HUES48 (cell line): ENCODE data around the gene ONECUT3.

Source experiments
- H3K27ac ChIP-seq: one replicate; pipeline ENCODE4 v1.7.0; 2013; ENCODE audit warnings: low read depth, low read length, inconsistent platforms
- H3K27me3 ChIP-seq: 2 replicates; pipeline ENCODE4 v1.6.1; 2013; ENCODE audit warnings: mild to moderate bottlenecking, low read length; ENCODE audit not compliant: control insufficient read depth, insufficient read depth
- H3K36me3 ChIP-seq: 2 replicates; pipeline ENCODE4 v1.6.1; 2013; ENCODE audit warnings: low read length; ENCODE audit not compliant: control insufficient read depth, insufficient read depth
- H3K4me1 ChIP-seq: 2 replicates; pipeline ENCODE4 v1.6.1; 2013; ENCODE audit warnings: mild to moderate bottlenecking, low read length; ENCODE audit not compliant: control insufficient read depth, insufficient read depth
- H3K4me3 ChIP-seq: 2 replicates; pipeline ENCODE4 v1.5.1; 2013; ENCODE audit warnings: mild to moderate bottlenecking, low read depth, low read length
- H3K9ac ChIP-seq: 2 replicates; pipeline ENCODE4 v1.6.1; 2013; ENCODE audit warnings: mild to moderate bottlenecking, low read depth, low read length, moderate library complexity
- H3K9me3 ChIP-seq: 2 replicates; pipeline ENCODE4 v1.6.1; 2013; ENCODE audit warnings: low read length; ENCODE audit not compliant: control insufficient read depth, insufficient read depth

ONECUT3 gene

GRCh38 chr19:1750343-1751021 is 2.8 kb upstream of the ONECUT3 start:
- Histone ChIP-seq H3K27me3 (peaks cover 95% of the 10 kb centered on the region), H3K9ac (no peak overlapping the region), H3K36me3 (no peaks in the 10 kb centered on the region), H3K27ac (no peak overlapping the region), H3K9me3 (no peaks in the 10 kb centered on the region), H3K4me1 (peaks cover 25% of the 10 kb centered on the region), H3K4me3 (no peak overlapping the region)

- Histone ChIP-seq H3K9me3 (no peaks in the 10 kb centered on the region), H3K9ac (no peak overlapping the region), H3K4me1 (peaks cover 28% of the 10 kb centered on the region), H3K27ac (no peak overlapping the region), H3K36me3 (no peaks in the 10 kb centered on the region), H3K4me3 (no peak overlapping the region), H3K27me3 (peaks cover 98% of the 10 kb centered on the region)
Measured at GRCh38 chr19:1751367-1752008, 1.8 kb upstream of the ONECUT3 start.

GRCh38 chr19:1752009-1752756 is 1.1 kb upstream of the ONECUT3 start:
- Histone ChIP-seq H3K4me3 (no peak overlapping the region), H3K36me3 (no peaks in the 10 kb centered on the region), H3K9ac (no peak overlapping the region), H3K4me1 (peaks cover 22% of the 10 kb centered on the region), H3K9me3 (no peaks in the 10 kb centered on the region), H3K27me3 (peaks cover 98% of the 10 kb centered on the region), H3K27ac (no peak overlapping the region)

- Histone ChIP-seq H3K9ac (no peak overlapping the region), H3K4me1 (peaks cover 6% of the 10 kb centered on the region), H3K27ac (no peak overlapping the region), H3K27me3 (peaks cover 98% of the 10 kb centered on the region), H3K36me3 (no peaks in the 10 kb centered on the region), H3K9me3 (no peaks in the 10 kb centered on the region), H3K4me3 (no peak overlapping the region)
Measured at GRCh38 chr19:1754018-1754635, 821 bp downstream of the ONECUT3 start.

GRCh38 chr19:1754636-1755466 is 1.5 kb downstream of the ONECUT3 start:
- no peak overlapping the region for H3K9ac ChIP-seq

GRCh38 chr19:1755467-1756171 is 2.3 kb downstream of the ONECUT3 start:
- H3K4me1 ChIP-seq = peaks cover 6% of the 10 kb centered on the region
- no peaks in the 10 kb centered on the region; the same call in 1 of the 2 replicates for H3K9me3 ChIP-seq
- no peak overlapping the region; the same call in 1 of the 2 replicates for H3K4me3 ChIP-seq
- H3K9ac ChIP-seq = no peak overlapping the region
- peaks cover 98% of the 10 kb centered on the region for H3K27me3 ChIP-seq
- H3K27ac ChIP-seq = no peak overlapping the region
- no peaks in the 10 kb centered on the region for H3K36me3 ChIP-seq

More at GRCh38 chr19:1754636-1755466, 1.5 kb downstream of the ONECUT3 start:
- H3K9me3 ChIP-seq = no peaks in the 10 kb centered on the region
- no peaks in the 10 kb centered on the region for H3K36me3 ChIP-seq
- H3K4me1 ChIP-seq = peaks cover 6% of the 10 kb centered on the region
- peaks cover 98% of the 10 kb centered on the region for H3K27me3 ChIP-seq
- no peak overlapping the region for H3K27ac ChIP-seq
- no peak overlapping the region; the same call in 1 of the 2 replicates for H3K4me3 ChIP-seq

GRCh38 chr19:1756264-1756663 is 3.0 kb downstream of the ONECUT3 start:
- Histone ChIP-seq H3K4me3 (no peak overlapping the region), H3K27ac (no peak overlapping the region), H3K9ac (no peak overlapping the region), H3K36me3 (no peaks in the 10 kb centered on the region), H3K9me3 (no peaks in the 10 kb centered on the region; the same call in 1 of the 2 replicates), H3K4me1 (peaks cover 6% of the 10 kb centered on the region), H3K27me3 (peaks cover 98% of the 10 kb centered on the region)

- Histone ChIP-seq H3K9ac (no peak overlapping the region), H3K27me3 (peaks cover 98% of the 10 kb centered on the region), H3K36me3 (no peaks in the 10 kb centered on the region)
Measured at GRCh38 chr19:1756705-1757465, 3.6 kb downstream of the ONECUT3 start.

GRCh38 chr19:1757468-1758230 is 4.3 kb downstream of the ONECUT3 start:
- Histone ChIP-seq H3K36me3 (no peaks in the 10 kb centered on the region), H3K27ac (no peak overlapping the region), H3K9ac (no peak overlapping the region), H3K27me3 (peaks cover 98% of the 10 kb centered on the region), H3K9me3 (no peaks in the 10 kb centered on the region; the same call in 1 of the 2 replicates), H3K4me1 (peaks cover 6% of the 10 kb centered on the region), H3K4me3 (no peak overlapping the region)

More at GRCh38 chr19:1756705-1757465, 3.6 kb downstream of the ONECUT3 start:
- Histone ChIP-seq H3K4me3 (no peak overlapping the region), H3K4me1 (peaks cover 6% of the 10 kb centered on the region), H3K27ac (no peak overlapping the region), H3K9me3 (no peaks in the 10 kb centered on the region; the same call in 1 of the 2 replicates)
